ENCODE measurements around the gene TBC1D1. TPM values are rescaled to one million over a fixed set of nuclear protein-coding genes. Genes with fewer than 3 reads are reported as not detected.
A peak's percentile ranks its signal among the peaks of the same experiment; 100 is the strongest.

The TBC1D1 gene
- total and polyA plus RNA-seq, 10 donors, result 49.3 to 142 (median 95.5) TPM

DNA sequence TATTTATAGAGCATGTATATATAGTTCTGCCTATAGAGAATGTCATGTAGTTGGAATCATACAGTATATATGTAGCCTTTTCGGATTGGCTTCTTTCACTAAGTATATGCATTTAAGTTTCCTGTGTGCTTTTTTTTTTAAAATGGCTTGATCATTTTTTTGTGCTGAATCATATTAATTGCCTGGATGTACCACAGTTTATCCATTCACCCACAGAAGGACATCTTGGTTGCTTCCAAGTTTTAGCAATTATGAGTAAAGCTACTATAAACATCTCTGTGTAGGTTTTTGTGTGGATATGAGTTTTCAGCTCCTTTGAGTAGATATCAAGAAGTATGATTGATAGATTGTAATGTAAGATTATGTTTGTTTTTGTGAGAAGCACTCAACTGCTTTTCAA lies 93.1 kb downstream of the TBC1D1 start:
- H3K27me3 ChIP-seq (replicated peaks in 1 of 7), result no peaks in the 10 kb centered on the region
- peaks cover 10 to 92% (median 49%) of the 10 kb centered on the region in 6 donors for H3K4me1 ChIP-seq
- H3K36me3 ChIP-seq, result peaks cover 0 to 5% (median 0%) of the 10 kb centered on the region in 6 donors
- WGBS, 5 donors, result 93 to 97% (median 95%) methylated on average over 1 of the region's 1 CpG
- TF ChIP-seq, protein P1, sequence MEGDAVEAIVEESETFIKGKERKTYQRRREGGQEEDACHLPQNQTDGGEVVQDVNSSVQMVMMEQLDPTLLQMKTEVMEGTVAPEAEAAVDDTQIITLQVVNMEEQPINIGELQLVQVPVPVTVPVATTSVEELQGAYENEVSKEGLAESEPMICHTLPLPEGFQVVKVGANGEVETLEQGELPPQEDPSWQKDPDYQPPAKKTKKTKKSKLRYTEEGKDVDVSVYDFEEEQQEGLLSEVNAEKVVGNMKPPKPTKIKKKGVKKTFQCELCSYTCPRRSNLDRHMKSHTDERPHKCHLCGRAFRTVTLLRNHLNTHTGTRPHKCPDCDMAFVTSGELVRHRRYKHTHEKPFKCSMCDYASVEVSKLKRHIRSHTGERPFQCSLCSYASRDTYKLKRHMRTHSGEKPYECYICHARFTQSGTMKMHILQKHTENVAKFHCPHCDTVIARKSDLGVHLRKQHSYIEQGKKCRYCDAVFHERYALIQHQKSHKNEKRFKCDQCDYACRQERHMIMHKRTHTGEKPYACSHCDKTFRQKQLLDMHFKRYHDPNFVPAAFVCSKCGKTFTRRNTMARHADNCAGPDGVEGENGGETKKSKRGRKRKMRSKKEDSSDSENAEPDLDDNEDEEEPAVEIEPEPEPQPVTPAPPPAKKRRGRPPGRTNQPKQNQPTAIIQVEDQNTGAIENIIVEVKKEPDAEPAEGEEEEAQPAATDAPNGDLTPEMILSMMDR (IDR thresholded peaks at IDR 0.05 in 8 of 11, conservative IDR thresholded peaks at IDR 0.05 in 3 of 11), result no peak
- TF ChIP-seq POLR2AphosphoS5 (IDR thresholded peaks at IDR 0.05) (no peak), POLR2A (IDR thresholded peaks at IDR 0.05) (no peak)
- H3K4me3 ChIP-seq, result no peak overlapping the region
- no peak for DNase-seq
- H3K27ac ChIP-seq, result no peak overlapping the region
- H3K9me3 ChIP-seq, result no peaks in the 10 kb centered on the region
- intact Hi-C loops (cut with DNase I; ENCODE audit: low total_unique reads), result no loop called here

DNA sequence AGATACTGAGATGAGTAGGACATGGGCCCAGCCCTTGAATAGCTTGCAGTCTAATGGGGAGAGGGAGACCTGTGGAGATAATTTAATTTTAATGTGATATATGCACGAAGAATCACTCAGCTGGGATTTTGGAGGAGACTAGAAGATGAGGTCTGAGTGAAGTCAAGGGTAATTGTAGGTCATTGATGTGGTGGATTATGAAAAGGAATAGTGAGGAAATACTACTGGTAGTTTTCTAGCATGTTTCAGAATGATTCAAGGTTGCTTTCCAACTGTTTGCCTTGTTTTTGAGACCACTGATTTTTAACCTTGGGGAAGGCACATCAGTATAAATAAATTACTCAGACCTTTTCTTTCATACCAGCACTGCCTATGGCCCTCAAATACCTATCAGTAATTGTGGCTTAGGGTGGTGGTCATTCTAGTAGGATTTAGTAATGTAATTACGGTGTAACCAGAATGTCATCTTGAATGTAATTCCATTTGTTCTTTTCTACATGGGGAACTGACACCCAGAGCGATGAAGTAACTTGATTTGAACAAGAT lies 94.9 kb downstream of the TBC1D1 start:
- TF ChIP-seq, protein P1 (IDR thresholded peaks at IDR 0.05 in 8 of 11, conservative IDR thresholded peaks at IDR 0.05 in 3 of 11), result no peak
- TF ChIP-seq POLR2A (IDR thresholded peaks at IDR 0.05) (no peak), POLR2AphosphoS5 (IDR thresholded peaks at IDR 0.05) (no peak)
- intact Hi-C loops (cut with DNase I; ENCODE audit: low total_unique reads), result no loop called here
- DNase-seq, result no peak
- Histone ChIP-seq H3K9me3 (no peaks in the 10 kb centered on the region), H3K4me1 (peaks cover 9 to 92% (median 54%) of the 10 kb centered on the region in 6 donors), H3K36me3 (peaks cover 0 to 5% (median 0%) of the 10 kb centered on the region in 6 donors), H3K27ac (no peak overlapping the region), H3K4me3 (no peak overlapping the region), H3K27me3 (replicated peaks in 1 of 7) (no peaks in the 10 kb centered on the region)
- WGBS, 5 donors, result 54 to 78% (median 73%) methylated on average over 3 of the region's 3 CpGs

DNA sequence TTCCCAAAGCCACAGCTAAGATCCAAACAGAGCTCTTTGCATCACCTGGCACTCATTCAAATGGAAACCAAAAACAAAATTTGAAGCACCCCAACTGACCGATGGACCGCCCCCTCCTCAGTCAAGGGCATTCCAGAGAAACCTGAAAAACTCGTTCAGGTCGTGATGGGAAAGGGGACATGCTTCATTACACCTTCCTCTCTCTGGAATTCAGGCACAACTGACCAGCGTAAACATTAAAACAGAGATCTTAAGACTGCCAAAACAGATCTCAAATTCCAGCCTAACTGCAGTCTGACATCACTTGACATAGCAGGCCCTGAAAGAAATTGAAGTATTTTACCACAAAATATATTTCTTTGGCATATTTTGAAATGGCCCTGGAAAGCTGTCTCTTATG lies 97.8 kb downstream of the TBC1D1 start:
- 83 to 90% (median 87%) methylated on average over 5 of the region's 5 CpGs for WGBS, 5 donors
- Histone ChIP-seq H3K27me3 (replicated peaks in 1 of 7) (no peaks in the 10 kb centered on the region), H3K9me3 (no peaks in the 10 kb centered on the region), H3K4me1 (peaks cover 5 to 86% (median 40%) of the 10 kb centered on the region in 6 donors), H3K4me3 (no peak overlapping the region), H3K27ac (peak overlapping the region in 5 of 8 donors; percentile 8 to 81 (median 73)), H3K36me3 (peaks cover 0 to 5% (median 0%) of the 10 kb centered on the region in 6 donors)
- TF ChIP-seq POLR2AphosphoS5 (IDR thresholded peaks at IDR 0.05) (no peak), POLR2A (IDR thresholded peaks at IDR 0.05) (no peak)
- TF ChIP-seq, protein P1 (IDR thresholded peaks at IDR 0.05 in 8 of 11, conservative IDR thresholded peaks at IDR 0.05 in 3 of 11), result no peak
- intact Hi-C loops (cut with DNase I; ENCODE audit: low total_unique reads), result no loop called here
- no peak for DNase-seq

DNA sequence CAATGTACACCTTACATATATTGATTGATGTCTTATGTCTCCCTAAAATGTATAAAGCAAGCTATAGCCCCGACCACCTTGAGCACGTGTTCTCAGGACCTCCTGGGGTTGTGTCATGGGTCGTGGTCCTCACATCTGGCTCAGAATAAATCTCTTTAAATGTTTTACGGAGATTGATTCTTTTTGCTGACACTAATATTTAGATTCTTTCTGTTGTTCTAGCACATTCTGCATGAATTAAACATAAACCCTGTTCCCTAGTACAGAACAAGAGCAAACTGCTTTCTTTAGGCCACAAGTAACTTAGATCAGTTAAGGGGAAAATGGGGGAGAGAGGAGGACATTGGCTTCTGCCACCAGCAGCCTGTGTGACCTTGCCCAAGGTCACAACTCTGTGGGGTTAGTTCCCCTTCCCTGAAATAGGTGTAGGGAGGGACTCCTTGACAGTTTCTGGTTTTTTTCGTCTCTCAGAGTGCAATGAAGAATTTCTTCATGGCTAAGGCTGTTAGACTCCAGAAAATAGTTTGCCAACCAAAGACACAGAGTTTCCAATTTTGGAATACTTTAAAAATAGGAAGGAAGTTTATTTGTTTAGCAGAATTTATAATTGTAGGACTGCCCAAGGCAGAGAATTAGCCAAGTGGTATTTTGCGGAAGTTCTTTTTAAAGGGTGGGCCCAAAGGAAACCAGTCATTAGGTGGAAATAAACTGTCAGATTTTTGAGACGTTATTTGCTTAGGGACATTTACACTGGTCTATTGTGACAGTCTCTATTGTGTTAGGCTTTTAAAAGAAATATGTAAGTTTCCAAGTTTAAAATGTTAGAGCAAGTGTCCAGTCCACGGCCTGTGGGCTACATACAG lies 98.7 kb downstream of the TBC1D1 start:
- H3K4me3 ChIP-seq, result peak overlapping the region in 1 of 8 donors; percentile 1
- WGBS, 5 donors, result 40 to 46% (median 42%) methylated on average over 8 of the region's 8 CpGs
- intact Hi-C loops (cut with DNase I; ENCODE audit: low total_unique reads), result no loop called here
- no peak for TF ChIP-seq POLR2AphosphoS5 (IDR thresholded peaks at IDR 0.05)
- TF ChIP-seq, protein P1 (IDR thresholded peaks at IDR 0.05 in 8 of 11, conservative IDR thresholded peaks at IDR 0.05 in 3 of 11), result peak in 1 of 11 experiments; percentile 10
- DNase-seq, result no peak
- peak overlapping the region; percentile 8 to 81 (median 74) for H3K27ac ChIP-seq
- peaks cover 0 to 5% (median 0%) of the 10 kb centered on the region in 6 donors for H3K36me3 ChIP-seq
- no peaks in the 10 kb centered on the region for H3K9me3 ChIP-seq
- H3K4me1 ChIP-seq, result peaks cover 5 to 87% (median 49%) of the 10 kb centered on the region in 6 donors
- H3K27me3 ChIP-seq (replicated peaks in 1 of 7), result no peaks in the 10 kb centered on the region

Data from spleen (tissue), 11 donors.